DND-41 (cell line): ENCODE results near the gene HOXA5.

Experiments
- ATAC-seq: fragments of 200-7000 bp; cut with Tn5 transposase; 3 replicates; pipeline ENCODE4 v1.9.1; 2021; ENCODE audit warnings: low read depth; ENCODE audit not compliant: insufficient read depth
- DNase-seq: peaks from one replicate; pipeline ENCODE4 v3.0.0-alpha.2; 2020
- H2AFZ ChIP-seq: 2 replicates; pipeline ENCODE4 v1.6.0; 2012; ENCODE audit warnings: low read depth, low read length
- H3K27ac ChIP-seq: 2 replicates; pipeline ENCODE4 v1.5.1; 2012; ENCODE audit warnings: low read length, inconsistent platforms
- H3K27me3 ChIP-seq: fragments of 200-600 bp; sonication (generic); 2 replicates; pipeline ENCODE4 v1.6.0; 2012; ENCODE audit warnings: low read length, mild to moderate bottlenecking, inconsistent platforms; ENCODE audit not compliant: insufficient read depth, poor library complexity
- H3K36me3 ChIP-seq: 2 replicates; pipeline ENCODE4 v1.5.1; 2012; ENCODE audit warnings: low read length, inconsistent platforms; ENCODE audit not compliant: insufficient read depth
- H3K4me1 ChIP-seq: 2 replicates; pipeline ENCODE4 v1.5.1; 2012; ENCODE audit warnings: mild to moderate bottlenecking, low read length; ENCODE audit not compliant: insufficient read depth
- H3K4me2 ChIP-seq: 2 replicates; pipeline ENCODE4 v1.6.0; 2012; ENCODE audit warnings: mild to moderate bottlenecking, moderate library complexity, low read length, inconsistent platforms; ENCODE audit not compliant: insufficient read depth
- H3K4me3 ChIP-seq, 2 experiments: fragments of 200-600 bp in 1 of 2; shearing (Covaris generic) in 1 of 2; 2 replicates each; pipeline ENCODE4 v1.5.1; 2012 to 2016; ENCODE audit warnings: inconsistent platforms in 2 of 2, low read length in 2 of 2, mild to moderate bottlenecking in 2 of 2, low read depth in 1 of 2, moderate library complexity in 1 of 2
- H3K79me2 ChIP-seq: 2 replicates; pipeline ENCODE4 v1.6.0; 2012; ENCODE audit warnings: low read length, inconsistent platforms; ENCODE audit not compliant: insufficient read depth
- H3K9ac ChIP-seq: 2 replicates; pipeline ENCODE4 v1.6.0; 2012; ENCODE audit warnings: low read depth, mild to moderate bottlenecking, inconsistent platforms, low read length, moderate library complexity
- H3K9me3 ChIP-seq: 2 replicates; pipeline ENCODE4 v1.5.1; 2012; ENCODE audit warnings: low read length, moderate library complexity, mild to moderate bottlenecking, inconsistent platforms; ENCODE audit not compliant: insufficient read depth, severe bottlenecking
- H4K20me1 ChIP-seq: 2 replicates; pipeline ENCODE4 v1.6.0; 2012; ENCODE audit warnings: low read length; ENCODE audit not compliant: insufficient read depth
- EZH2 ChIP-seq: IDR thresholded peaks from 3 replicates; pipeline ENCODE4 v1.6.1; 2012; ENCODE audit warnings: borderline replicate concordance, low read depth, mild to moderate bottlenecking, moderate library complexity, low read length, inconsistent platforms; ENCODE audit not compliant: severe bottlenecking
- TF ChIP-seq, protein P1 (sequence below): IDR thresholded peaks from 2 replicates; pipeline ENCODE4 v1.5.1; 2012; ENCODE audit warnings: borderline replicate concordance, low read length, moderate library complexity, mild to moderate bottlenecking; ENCODE audit not compliant: poor library complexity, severe bottlenecking; ENCODE audit errors: extremely low read depth

The HOXA5 gene

DNA sequence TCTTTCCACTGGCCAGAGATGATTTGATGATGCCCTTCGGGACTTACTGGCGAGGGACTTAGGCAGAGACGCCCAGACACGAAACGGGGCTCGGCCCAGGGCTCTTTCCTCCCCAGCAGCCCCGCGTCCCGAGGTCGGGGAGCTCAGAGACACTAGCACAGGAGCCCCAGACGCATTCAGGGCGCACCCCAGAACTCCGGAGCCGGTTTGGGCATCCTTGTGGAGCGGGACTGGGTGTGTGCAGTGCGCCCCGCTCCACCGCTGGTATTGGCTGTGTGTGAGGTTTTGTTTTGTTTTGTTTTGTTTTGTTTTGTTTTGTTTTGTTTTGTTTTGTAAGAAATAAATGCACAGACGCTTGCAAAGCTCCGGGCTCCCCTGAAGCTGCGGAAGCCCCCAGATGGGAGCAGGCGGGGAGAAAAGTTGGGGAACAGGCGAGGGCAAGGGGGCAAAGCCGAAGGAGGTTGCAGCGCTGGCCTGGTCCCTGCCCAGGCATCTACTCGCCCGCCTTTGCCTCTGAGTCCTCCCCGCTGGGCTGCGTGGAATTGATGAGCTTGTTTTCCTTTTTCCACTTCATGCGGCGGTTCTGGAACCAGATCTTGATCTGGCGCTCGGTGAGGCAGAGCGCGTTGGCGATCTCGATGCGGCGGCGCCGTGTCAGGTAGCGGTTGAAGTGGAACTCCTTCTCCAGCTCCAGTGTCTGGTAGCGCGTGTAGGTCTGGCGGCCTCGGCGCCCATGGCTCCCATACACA is 1.9 kb upstream of the HOXA5 start:
- Histone ChIP-seq H2AFZ (no peak overlapping the region), H3K9ac (no peak overlapping the region), H3K27me3 (no peaks in the 10 kb centered on the region), H3K79me2 (peaks cover 24% of the 10 kb centered on the region), H3K36me3 (peaks cover 13% of the 10 kb centered on the region), H3K27ac (no peak overlapping the region), H3K4me3 (no peak overlapping the region), H4K20me1 (no peaks in the 10 kb centered on the region), H3K4me2 (no peak overlapping the region), H3K4me1 (peaks cover 19% of the 10 kb centered on the region), H3K9me3 (no peaks in the 10 kb centered on the region)
- no peak for ATAC-seq
- no peak for TF ChIP-seq EZH2
- TF ChIP-seq, protein P1, sequence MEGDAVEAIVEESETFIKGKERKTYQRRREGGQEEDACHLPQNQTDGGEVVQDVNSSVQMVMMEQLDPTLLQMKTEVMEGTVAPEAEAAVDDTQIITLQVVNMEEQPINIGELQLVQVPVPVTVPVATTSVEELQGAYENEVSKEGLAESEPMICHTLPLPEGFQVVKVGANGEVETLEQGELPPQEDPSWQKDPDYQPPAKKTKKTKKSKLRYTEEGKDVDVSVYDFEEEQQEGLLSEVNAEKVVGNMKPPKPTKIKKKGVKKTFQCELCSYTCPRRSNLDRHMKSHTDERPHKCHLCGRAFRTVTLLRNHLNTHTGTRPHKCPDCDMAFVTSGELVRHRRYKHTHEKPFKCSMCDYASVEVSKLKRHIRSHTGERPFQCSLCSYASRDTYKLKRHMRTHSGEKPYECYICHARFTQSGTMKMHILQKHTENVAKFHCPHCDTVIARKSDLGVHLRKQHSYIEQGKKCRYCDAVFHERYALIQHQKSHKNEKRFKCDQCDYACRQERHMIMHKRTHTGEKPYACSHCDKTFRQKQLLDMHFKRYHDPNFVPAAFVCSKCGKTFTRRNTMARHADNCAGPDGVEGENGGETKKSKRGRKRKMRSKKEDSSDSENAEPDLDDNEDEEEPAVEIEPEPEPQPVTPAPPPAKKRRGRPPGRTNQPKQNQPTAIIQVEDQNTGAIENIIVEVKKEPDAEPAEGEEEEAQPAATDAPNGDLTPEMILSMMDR, result no peak
- DNase-seq, result no peak

DNA sequence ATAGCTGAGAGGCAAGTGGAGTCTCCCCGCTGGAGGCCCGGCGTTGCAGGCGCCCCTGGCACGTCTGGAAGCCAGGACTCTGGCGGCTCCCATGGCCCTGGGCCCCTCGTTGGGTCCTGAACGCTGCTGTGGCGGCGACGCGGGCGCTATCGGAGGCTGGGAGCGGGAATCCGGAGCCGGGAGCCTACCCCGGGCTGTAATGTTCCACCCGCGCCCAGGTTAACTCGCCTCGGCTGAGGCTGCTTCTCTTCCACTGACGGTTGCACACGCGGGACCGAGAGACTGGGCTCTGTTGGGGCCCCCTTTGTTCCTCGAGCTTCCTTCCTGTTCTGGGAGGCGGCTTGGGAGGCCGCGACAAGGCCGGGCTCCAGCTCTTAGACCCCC is 1.3 kb upstream of the HOXA5 start:
- H3K4me1 ChIP-seq, result peaks cover 17% of the 10 kb centered on the region
- H3K4me2 ChIP-seq, result no peak overlapping the region
- peaks cover 18% of the 10 kb centered on the region for H3K79me2 ChIP-seq
- H3K9me3 ChIP-seq, result no peaks in the 10 kb centered on the region
- no peak overlapping the region for H2AFZ ChIP-seq
- no peaks in the 10 kb centered on the region for H4K20me1 ChIP-seq
- peaks cover 13% of the 10 kb centered on the region for H3K36me3 ChIP-seq
- H3K27me3 ChIP-seq, result no peaks in the 10 kb centered on the region
- ATAC-seq, result no peak
- TF ChIP-seq EZH2, result no peak
- no peak overlapping the region for H3K4me3 ChIP-seq
- no peak overlapping the region for H3K9ac ChIP-seq
- DNase-seq, result no peak
- H3K27ac ChIP-seq, result no peak overlapping the region

DNA sequence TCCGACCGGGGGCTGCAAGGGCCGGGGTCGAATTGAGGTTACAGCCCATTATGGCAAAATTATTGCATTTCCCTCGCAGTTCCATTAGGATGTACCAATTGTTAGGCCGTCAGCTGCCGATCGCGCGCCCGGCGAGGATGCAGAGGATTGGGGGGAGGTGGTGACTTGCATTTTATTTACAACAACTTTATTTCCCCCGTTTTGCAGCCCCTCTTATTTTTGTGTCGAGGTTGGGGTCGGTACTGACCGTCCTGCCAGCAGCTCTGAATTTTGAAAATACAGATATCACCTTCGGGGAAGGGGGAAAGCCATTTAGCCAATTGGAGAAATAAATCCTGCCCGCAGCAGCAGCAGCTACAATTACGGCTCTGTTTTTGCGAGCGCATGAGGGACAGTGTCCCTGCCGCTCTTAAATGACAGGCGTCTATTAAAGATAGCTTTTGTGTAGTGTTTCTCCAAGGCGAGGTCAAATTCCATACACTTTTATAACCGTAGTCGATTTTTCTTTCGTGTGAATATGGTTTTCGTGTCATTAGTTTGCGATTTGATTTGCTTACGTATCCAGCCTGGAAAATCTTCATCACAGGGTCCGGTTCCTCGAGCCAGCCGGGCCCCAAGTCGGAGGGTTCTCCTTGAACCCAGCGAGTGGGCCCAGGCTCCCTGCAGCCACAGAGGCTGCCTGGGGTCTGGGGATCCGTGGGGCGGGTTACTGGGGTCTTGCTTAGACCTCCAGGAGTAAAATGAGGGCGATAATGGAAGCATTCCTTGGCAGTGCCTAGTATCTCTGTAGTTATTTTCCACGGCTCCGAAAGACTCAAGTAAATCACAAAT is 684 bp upstream of the HOXA5 start:
- ATAC-seq (no peak), DNase-seq (no peak)
- Histone ChIP-seq H3K9me3 (no peaks in the 10 kb centered on the region), H3K4me2 (no peak overlapping the region), H3K4me1 (peaks cover 11% of the 10 kb centered on the region), H3K27ac (no peak overlapping the region), H3K9ac (no peak overlapping the region), H3K4me3 (no peak overlapping the region), H3K79me2 (peaks cover 12% of the 10 kb centered on the region), H2AFZ (no peak overlapping the region), H4K20me1 (no peaks in the 10 kb centered on the region), H3K27me3 (no peaks in the 10 kb centered on the region), H3K36me3 (peaks cover 13% of the 10 kb centered on the region)
- no peak for TF ChIP-seq EZH2
- TF ChIP-seq, protein P1, result no peak

DNA sequence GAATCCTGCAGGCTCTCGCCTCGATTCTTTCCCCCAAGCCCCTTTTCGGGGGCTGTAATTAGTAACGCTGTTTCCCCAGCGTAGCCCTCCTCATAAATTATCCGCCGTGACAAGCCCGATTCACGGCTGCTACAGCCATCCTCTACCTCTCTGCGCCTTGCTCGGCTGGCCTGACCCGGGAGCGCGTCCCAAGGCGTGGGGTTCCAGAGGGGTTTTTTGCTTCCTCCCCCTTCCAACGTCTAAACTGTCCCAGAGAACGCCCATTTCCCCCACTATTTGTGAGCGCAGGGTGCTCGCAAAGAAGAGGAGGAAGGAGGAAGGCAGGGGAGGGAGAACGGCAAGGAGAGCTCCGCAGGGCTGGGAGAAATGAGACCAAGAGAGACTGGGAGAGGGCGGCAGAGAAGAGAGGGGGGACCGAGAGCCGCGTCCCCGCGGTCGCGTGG is 880 bp downstream of the HOXA5 start:
- no peak overlapping the region for H3K4me2 ChIP-seq
- H4K20me1 ChIP-seq, result no peaks in the 10 kb centered on the region
- no peak overlapping the region for H2AFZ ChIP-seq
- ATAC-seq (no peak), DNase-seq (no peak)
- no peak for TF ChIP-seq EZH2
- TF ChIP-seq, protein P1, result no peak
- H3K9me3 ChIP-seq, result no peaks in the 10 kb centered on the region
- H3K27me3 ChIP-seq, result no peaks in the 10 kb centered on the region
- no peak overlapping the region for H3K4me3 ChIP-seq
- peaks cover 13% of the 10 kb centered on the region for H3K36me3 ChIP-seq
- no peaks in the 10 kb centered on the region for H3K4me1 ChIP-seq
- H3K9ac ChIP-seq, result no peak overlapping the region
- H3K79me2 ChIP-seq, result no peaks in the 10 kb centered on the region
- H3K27ac ChIP-seq, result no peak overlapping the region
